Activated CD4-positive, alpha-beta T cell treated with anti-CD3 and anti-CD28 coated beads, Interleukin-2, Interleukin-4, amounts not matched to agents 100 ng/mL and 50 ng/mL, durations not matched to agents 16 hours and 8 hours (primary cell): ENCODE measurements around the gene PLD5.

Source experiments
- DNase-seq: peaks from one replicate; pipeline ENCODE4 v3.0.0-alpha.2; 2020; ENCODE audit warnings: low spot score

Gene PLD5

GRCh38 chr1:242056988-242057744 is 467.3 kb downstream of the PLD5 start:
- DNase-seq, result no peak

- no peak for DNase-seq
Observed at GRCh38 chr1:242055749-242056320, 468.7 kb downstream of the PLD5 start.

GRCh38 chr1:242043165-242043564 is 481.3 kb downstream of the PLD5 start:
- DNase-seq, result no peak

- DNase-seq, result no peak
Observed at GRCh38 chr1:242034392-242034791, 490.1 kb downstream of the PLD5 start.

GRCh38 chr1:242033447-242033846 is 491.1 kb downstream of the PLD5 start:
- DNase-seq, result no peak
